Adipocyte (in vitro differentiated cells): ENCODE data around the gene SCCPDH.
A peak's percentile ranks its signal among the peaks of the same experiment; 100 is the strongest.

Source experiments
- DNase-seq: peaks from one replicate; pipeline ENCODE4 v3.0.0-alpha.2; 2015; ENCODE audit warnings: low read depth
- H3K27me3 ChIP-seq: replicated peaks from 2 replicates; pipeline ENCODE4 v1.7.0; 2013; ENCODE audit warnings: mild to moderate bottlenecking, low read length, moderate library complexity; ENCODE audit not compliant: control insufficient read depth, insufficient read depth
- H3K36me3 ChIP-seq: 2 replicates; pipeline ENCODE4 v1.7.0; 2013; ENCODE audit warnings: low read length, mild to moderate bottlenecking, moderate library complexity; ENCODE audit not compliant: control insufficient read depth, insufficient read depth, severe bottlenecking
- H3K4me1 ChIP-seq: 2 replicates; pipeline ENCODE4 v1.7.0; 2013; ENCODE audit warnings: mild to moderate bottlenecking, low read length, moderate library complexity; ENCODE audit not compliant: control insufficient read depth, insufficient read depth
- H3K4me3 ChIP-seq: 2 replicates; pipeline ENCODE4 v1.7.0; 2013; ENCODE audit warnings: mild to moderate bottlenecking, low read length, moderate library complexity
- H3K9ac ChIP-seq: 2 replicates; pipeline ENCODE4 v1.7.0; 2013; ENCODE audit warnings: mild to moderate bottlenecking, low read length, moderate library complexity
- H3K9me3 ChIP-seq: 2 replicates; pipeline ENCODE4 v1.7.0; 2013; ENCODE audit warnings: mild to moderate bottlenecking, low read length, moderate library complexity; ENCODE audit not compliant: control insufficient read depth

The SCCPDH gene

DNA sequence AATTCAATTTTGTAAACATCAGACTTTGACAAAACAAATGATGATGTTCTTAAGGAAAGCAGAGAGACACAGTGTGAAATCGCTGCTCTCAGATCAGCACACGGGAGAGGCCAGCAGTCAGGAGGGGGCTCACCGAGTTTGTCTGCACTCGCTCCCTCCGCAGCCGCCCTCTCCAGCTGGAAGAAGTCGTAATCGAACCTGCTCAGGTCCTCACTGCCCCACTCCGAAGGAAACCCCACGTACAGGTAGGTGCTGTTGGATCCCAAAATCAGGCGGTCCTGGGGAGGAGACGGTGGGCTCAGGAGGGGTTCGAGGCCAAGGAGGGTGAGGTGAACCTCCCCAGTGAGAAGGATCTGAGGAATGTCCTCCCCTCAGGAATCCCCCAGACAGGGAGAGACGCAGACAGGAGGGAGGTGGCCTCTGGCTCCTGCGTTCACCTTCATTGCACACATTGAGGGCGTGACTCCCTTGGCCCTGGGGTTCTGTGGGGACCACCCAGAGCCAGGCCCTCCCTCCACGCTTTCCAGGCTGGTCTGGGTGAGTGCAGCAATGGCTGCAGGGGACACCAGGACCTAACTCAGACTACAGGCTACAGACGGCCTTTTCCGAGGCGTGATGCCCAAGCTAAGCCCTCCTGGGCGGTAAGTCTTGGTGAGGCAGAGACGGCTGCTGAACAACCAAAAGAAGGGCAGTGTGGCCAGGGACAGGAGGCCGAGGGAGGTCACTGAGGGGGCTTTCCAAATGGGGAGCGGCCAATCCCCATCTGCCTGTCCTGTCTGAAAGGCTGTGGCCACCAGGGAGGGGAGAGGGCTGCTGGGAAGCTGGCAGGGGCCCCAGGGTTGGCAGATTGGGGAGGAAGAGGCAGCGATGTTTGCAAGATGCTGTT is 65.5 kb downstream of the SCCPDH start:
- H3K4me1 ChIP-seq = peaks cover 15% of the 10 kb centered on the region
- no peaks in the 10 kb centered on the region for H3K36me3 ChIP-seq
- peaks cover 13% of the 10 kb centered on the region for H3K27me3 ChIP-seq
- no peak for DNase-seq
- no peak overlapping the region for H3K4me3 ChIP-seq
- H3K9ac ChIP-seq = peak overlapping the region; percentile 67
- no peaks in the 10 kb centered on the region for H3K9me3 ChIP-seq

DNA sequence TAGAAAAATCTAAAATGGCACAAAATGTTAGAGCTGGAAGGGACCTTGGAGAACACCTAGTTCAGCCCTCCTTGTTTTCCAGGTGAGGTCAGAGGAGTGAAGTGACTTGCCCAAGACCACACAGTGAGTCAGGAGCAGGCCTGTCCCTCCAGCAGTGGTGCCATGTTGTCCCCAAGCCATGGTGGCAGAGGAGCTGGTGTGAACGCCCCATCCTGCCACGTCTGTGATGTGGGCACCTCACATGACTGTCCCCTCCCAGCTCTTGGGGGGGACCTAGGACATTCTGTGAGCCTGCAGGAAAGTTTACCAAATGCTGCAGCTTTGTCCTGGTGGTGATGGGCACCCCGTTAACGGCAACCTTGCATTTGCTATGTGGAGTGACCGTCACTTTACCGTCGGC is 66.2 kb downstream of the SCCPDH start:
- Histone ChIP-seq H3K4me3 (no peak overlapping the region), H3K4me1 (peaks cover 13% of the 10 kb centered on the region), H3K27me3 (peaks cover 13% of the 10 kb centered on the region), H3K9me3 (no peaks in the 10 kb centered on the region), H3K9ac (no peak overlapping the region), H3K36me3 (no peaks in the 10 kb centered on the region)
- DNase-seq = no peak

DNA sequence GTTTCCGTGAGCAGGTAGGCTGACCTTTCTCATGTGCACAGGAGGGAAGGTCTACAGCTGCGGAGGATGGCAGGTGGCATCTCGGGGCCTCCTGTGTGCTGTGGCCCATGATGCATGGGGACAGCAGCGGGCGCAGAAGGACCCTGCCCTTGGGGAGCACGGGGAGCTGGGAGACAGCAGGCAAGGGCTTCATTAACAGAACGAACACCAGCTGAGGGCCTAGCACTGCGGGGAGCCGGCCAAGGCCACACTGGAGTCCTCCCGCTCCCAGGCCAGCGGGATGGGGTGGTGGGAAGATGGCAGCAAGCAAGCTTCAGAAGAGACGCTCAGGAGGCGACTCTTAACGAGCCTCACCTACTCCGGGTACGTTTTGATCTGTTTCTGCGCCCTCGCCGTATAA is 66.6 kb downstream of the SCCPDH start:
- H3K27me3 ChIP-seq = peaks cover 17% of the 10 kb centered on the region
- H3K9me3 ChIP-seq = no peaks in the 10 kb centered on the region
- no peaks in the 10 kb centered on the region for H3K36me3 ChIP-seq
- no peak for DNase-seq
- H3K9ac ChIP-seq = no peak overlapping the region
- no peak overlapping the region for H3K4me3 ChIP-seq
- peaks cover 13% of the 10 kb centered on the region for H3K4me1 ChIP-seq

- no peak for DNase-seq
These were observed 67.2 kb downstream of the SCCPDH start for GRCh38 chr1:246791303-246791918.

DNA sequence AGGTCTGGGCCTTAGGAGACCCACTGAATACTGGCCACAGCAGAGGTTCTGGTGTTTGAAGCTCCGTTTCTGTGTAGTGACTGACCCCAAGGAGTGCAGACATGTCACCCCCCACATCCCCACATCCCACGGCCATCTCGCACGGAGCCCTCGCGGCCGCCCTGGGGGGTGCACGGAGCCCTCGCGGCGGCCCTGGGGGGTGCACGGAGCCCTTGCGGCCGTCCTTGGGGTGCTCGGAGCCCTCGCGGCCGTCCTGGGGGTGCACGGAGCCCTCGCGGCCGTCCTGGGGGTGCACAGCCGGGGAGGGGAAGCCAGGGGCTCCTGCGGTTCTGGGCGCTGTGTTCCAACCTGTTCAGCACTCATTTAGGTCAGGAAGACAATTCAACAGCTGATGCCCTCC is 68.4 kb downstream of the SCCPDH start:
- Histone ChIP-seq H3K4me3 (no peak overlapping the region), H3K9ac (no peak overlapping the region), H3K36me3 (no peaks in the 10 kb centered on the region), H3K27me3 (peaks cover 19% of the 10 kb centered on the region), H3K9me3 (no peaks in the 10 kb centered on the region), H3K4me1 (peaks cover 13% of the 10 kb centered on the region)
- no peak for DNase-seq

More at GRCh38 chr1:246791303-246791918, 67.2 kb downstream of the SCCPDH start:
- no peak overlapping the region for H3K4me3 ChIP-seq
- no peaks in the 10 kb centered on the region for H3K9me3 ChIP-seq
- no peaks in the 10 kb centered on the region for H3K36me3 ChIP-seq
- no peak overlapping the region for H3K9ac ChIP-seq
- peaks cover 13% of the 10 kb centered on the region for H3K4me1 ChIP-seq
- H3K27me3 ChIP-seq = peaks cover 19% of the 10 kb centered on the region

DNA sequence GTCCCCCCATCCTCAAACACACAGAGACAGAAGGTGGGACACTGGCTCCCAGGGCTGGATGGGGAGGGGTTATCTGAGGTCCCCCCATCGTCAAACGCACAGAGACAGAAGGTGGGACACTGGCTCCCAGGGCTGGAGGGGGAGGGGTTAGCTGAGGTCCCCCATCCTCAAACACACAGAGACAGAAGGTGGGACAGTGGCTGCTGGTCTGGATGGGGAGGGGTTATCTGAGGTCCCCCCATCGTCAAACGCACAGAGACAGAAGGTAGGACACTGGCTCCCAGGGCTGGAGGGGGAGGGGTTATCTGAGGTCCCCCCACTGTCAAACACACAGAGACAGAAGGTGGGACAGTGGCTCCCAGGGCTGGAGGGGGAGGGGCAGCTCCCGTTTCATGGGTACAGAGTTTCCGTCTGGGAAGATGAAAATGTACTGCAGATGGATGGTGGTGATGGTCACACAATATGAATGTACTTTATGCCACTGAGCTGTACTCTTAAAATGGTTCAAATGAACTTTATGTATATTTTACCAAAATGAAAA is 69.2 kb downstream of the SCCPDH start:
- peaks cover 13% of the 10 kb centered on the region for H3K4me1 ChIP-seq
- H3K27me3 ChIP-seq = peaks cover 23% of the 10 kb centered on the region
- H3K9me3 ChIP-seq = no peaks in the 10 kb centered on the region
- H3K36me3 ChIP-seq = no peaks in the 10 kb centered on the region
- DNase-seq = no peak
- H3K9ac ChIP-seq = no peak overlapping the region
- no peak overlapping the region for H3K4me3 ChIP-seq

GRCh38 chr1:246794048-246794827 is 70.0 kb downstream of the SCCPDH start:
- H3K27me3 ChIP-seq = peaks cover 29% of the 10 kb centered on the region
- H3K4me3 ChIP-seq = no peak overlapping the region
- peaks cover 10% of the 10 kb centered on the region for H3K4me1 ChIP-seq
- H3K9ac ChIP-seq = no peak overlapping the region
- no peaks in the 10 kb centered on the region for H3K36me3 ChIP-seq
- H3K9me3 ChIP-seq = no peaks in the 10 kb centered on the region
- no peak for DNase-seq

- H3K4me1 ChIP-seq = peaks cover 8% of the 10 kb centered on the region
- peaks cover 37% of the 10 kb centered on the region for H3K27me3 ChIP-seq
- no peak overlapping the region for H3K9ac ChIP-seq
- DNase-seq = peak; percentile 23
- H3K9me3 ChIP-seq = no peaks in the 10 kb centered on the region
- no peaks in the 10 kb centered on the region for H3K36me3 ChIP-seq
- no peak overlapping the region for H3K4me3 ChIP-seq
These were observed 70.8 kb downstream of the SCCPDH start for GRCh38 chr1:246794828-246795671.

DNA sequence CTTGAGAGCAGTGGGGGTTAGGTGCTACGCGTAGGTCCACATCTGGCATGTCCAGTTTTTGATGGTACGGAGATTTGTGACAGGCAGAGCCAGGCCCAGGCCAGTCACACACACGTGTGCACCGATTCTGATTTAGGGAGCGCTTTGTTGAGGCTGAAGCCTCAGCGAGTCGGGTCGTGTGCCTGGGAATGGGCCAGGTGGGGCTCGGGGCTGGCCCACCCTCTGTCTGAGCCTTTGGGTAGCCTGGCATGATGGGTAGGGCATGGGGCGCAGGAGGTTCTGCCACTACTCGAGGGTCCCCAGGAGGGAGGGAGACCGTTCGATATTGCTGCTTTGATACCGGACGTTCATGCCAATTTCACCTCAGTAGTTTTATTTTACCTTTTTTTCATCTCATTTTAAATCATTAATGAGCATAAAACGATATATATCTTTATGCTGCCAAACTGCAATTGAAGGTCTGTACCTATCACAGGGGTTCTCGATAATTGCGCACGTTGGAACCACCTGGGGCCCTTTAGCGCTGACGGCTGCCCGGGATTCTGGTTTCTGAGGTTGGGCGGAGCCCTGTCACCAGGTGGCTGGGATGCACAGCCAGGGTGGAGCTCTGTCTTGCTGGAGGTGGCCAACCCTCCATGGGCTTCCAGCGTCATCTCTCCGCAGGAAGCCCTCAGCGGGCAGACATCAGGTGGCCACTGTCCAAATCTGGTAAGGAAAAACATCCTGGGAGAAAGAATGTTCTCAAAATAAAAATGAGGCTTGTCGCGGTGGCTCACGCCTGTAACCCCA is 71.9 kb downstream of the SCCPDH start:
- DNase-seq = no peak
- Histone ChIP-seq H3K9me3 (no peaks in the 10 kb centered on the region), H3K4me3 (no peak overlapping the region), H3K4me1 (peaks cover 8% of the 10 kb centered on the region), H3K9ac (no peak overlapping the region), H3K27me3 (peaks cover 33% of the 10 kb centered on the region), H3K36me3 (no peaks in the 10 kb centered on the region)

DNA sequence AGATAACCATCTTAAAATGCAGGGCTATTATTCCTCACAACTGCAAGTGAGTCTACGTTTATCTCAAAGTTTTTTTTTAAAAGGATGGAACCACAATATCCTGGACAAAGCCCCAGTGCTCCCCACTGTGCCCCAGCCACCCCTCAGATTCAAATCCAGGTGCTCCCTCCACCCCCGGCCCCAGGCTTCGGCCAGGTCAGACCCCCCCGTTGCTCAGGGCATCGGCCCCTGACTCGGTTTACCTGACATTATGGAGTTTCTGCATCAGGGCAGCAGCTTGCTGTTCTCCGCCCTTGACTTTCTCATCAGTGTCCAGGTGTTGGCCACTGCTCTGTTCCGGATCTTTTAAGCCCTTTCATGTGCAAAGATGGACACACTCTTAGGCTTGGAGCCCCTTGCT is 72.9 kb downstream of the SCCPDH start:
- Histone ChIP-seq H3K9me3 (no peaks in the 10 kb centered on the region), H3K36me3 (no peaks in the 10 kb centered on the region), H3K4me1 (peaks cover 8% of the 10 kb centered on the region), H3K9ac (no peak overlapping the region), H3K4me3 (no peak overlapping the region), H3K27me3 (peaks cover 33% of the 10 kb centered on the region)
- no peak for DNase-seq
